ENCODE measurements around the gene NUTM2F. TPM values are rescaled to one million over a fixed set of nuclear protein-coding genes. Genes with fewer than 3 reads are reported as not detected.
"Not testable (repeated sequence)": the region's sequence is repeated elsewhere in the genome, so short reads cannot be mapped to it uniquely, and the experiment has no call there.

The NUTM2F gene
- total RNA-seq, 2 donors from 2014 or later, result not detected

- not testable (repeated sequence) for H3K4me3 ChIP-seq (ENCODE audit: low read length); H3K9me3 Mint-ChIP-seq; H3K4me3 Mint-ChIP-seq
Measured at GRCh38 chr9:94357158-94357557, 28.7 kb upstream of the NUTM2F start.

GRCh38 chr9:94351901-94352723 is 23.7 kb upstream of the NUTM2F start:
- peak; percentile 25 for TF ChIP-seq CTCF (conservative IDR thresholded peaks at IDR 0.05)
- WGBS, 2 experiments (ENCODE audit: insufficient coverage in 1 of 2, insufficient read length in 1 of 2), result 80% methylated on average over 1 of the region's 4 CpGs; no CpG with 5 or more reads in 1 of the 2 experiments

More at GRCh38 chr9:94357158-94357557, 28.7 kb upstream of the NUTM2F start:
- not testable (repeated sequence) for DNase-seq; H3K9ac ChIP-seq (ENCODE audit: extremely low read depth, low read length, poor library complexity, severe bottlenecking); H3K27me3 ChIP-seq (ENCODE audit: control insufficient read depth, insufficient read depth, low read length, poor library complexity, severe bottlenecking); H3K9me3 ChIP-seq (ENCODE audit: control insufficient read depth, low read length); H3K27ac ChIP-seq (ENCODE audit: low read depth, low read length); H3K4me1 ChIP-seq (ENCODE audit: control insufficient read depth, insufficient read depth, low read length); H3K27me3 Mint-ChIP-seq (ENCODE audit: insufficient read depth); H3K36me3 Mint-ChIP-seq (ENCODE audit: low read depth); H3K36me3 ChIP-seq (ENCODE audit: control insufficient read depth, insufficient read depth, low read length); H3K4me1 Mint-ChIP-seq; H3K27ac Mint-ChIP-seq
- no CpG with 5 or more reads among the region's 1 CpG for WGBS, 2 experiments (ENCODE audit: insufficient coverage in 1 of 2, insufficient read length in 1 of 2)

GRCh38 chr9:94348754-94349153 is 20.3 kb upstream of the NUTM2F start:
- no CpG with 5 or more reads among the region's 3 CpGs for WGBS, 2 experiments (ENCODE audit: insufficient coverage in 1 of 2, insufficient read length in 1 of 2)
- not testable (repeated sequence) for H3K36me3 ChIP-seq (ENCODE audit: control insufficient read depth, insufficient read depth, low read length); H3K27ac Mint-ChIP-seq; H3K27me3 Mint-ChIP-seq (ENCODE audit: insufficient read depth); H3K4me3 Mint-ChIP-seq; H3K27me3 ChIP-seq (ENCODE audit: control insufficient read depth, insufficient read depth, low read length, poor library complexity, severe bottlenecking); H3K9me3 ChIP-seq (ENCODE audit: control insufficient read depth, low read length); DNase-seq; H3K4me1 Mint-ChIP-seq; H3K4me1 ChIP-seq (ENCODE audit: control insufficient read depth, insufficient read depth, low read length); H3K9ac ChIP-seq (ENCODE audit: extremely low read depth, low read length, poor library complexity, severe bottlenecking); H3K36me3 Mint-ChIP-seq (ENCODE audit: low read depth); H3K9me3 Mint-ChIP-seq; H3K4me3 ChIP-seq (ENCODE audit: low read length); H3K27ac ChIP-seq (ENCODE audit: low read depth, low read length)

More at GRCh38 chr9:94351901-94352723, 23.7 kb upstream of the NUTM2F start:
- not testable (repeated sequence) for H3K4me3 ChIP-seq (ENCODE audit: low read length); H3K4me1 ChIP-seq (ENCODE audit: control insufficient read depth, insufficient read depth, low read length); H3K9me3 Mint-ChIP-seq; H3K27ac ChIP-seq (ENCODE audit: low read depth, low read length); H3K27ac Mint-ChIP-seq; H3K9me3 ChIP-seq (ENCODE audit: control insufficient read depth, low read length); H3K27me3 ChIP-seq (ENCODE audit: control insufficient read depth, insufficient read depth, low read length, poor library complexity, severe bottlenecking); H3K9ac ChIP-seq (ENCODE audit: extremely low read depth, low read length, poor library complexity, severe bottlenecking); H3K36me3 ChIP-seq (ENCODE audit: control insufficient read depth, insufficient read depth, low read length); H3K36me3 Mint-ChIP-seq (ENCODE audit: low read depth); DNase-seq; H3K27me3 Mint-ChIP-seq (ENCODE audit: insufficient read depth); H3K4me1 Mint-ChIP-seq; H3K4me3 Mint-ChIP-seq

GRCh38 chr9:94347451-94347850 is 19.0 kb upstream of the NUTM2F start:
- not testable (repeated sequence) for H3K9ac ChIP-seq (ENCODE audit: extremely low read depth, low read length, poor library complexity, severe bottlenecking); H3K27me3 ChIP-seq (ENCODE audit: control insufficient read depth, insufficient read depth, low read length, poor library complexity, severe bottlenecking); H3K9me3 ChIP-seq (ENCODE audit: control insufficient read depth, low read length); H3K4me1 Mint-ChIP-seq; H3K27ac ChIP-seq (ENCODE audit: low read depth, low read length); H3K9me3 Mint-ChIP-seq; H3K36me3 ChIP-seq (ENCODE audit: control insufficient read depth, insufficient read depth, low read length); H3K4me3 ChIP-seq (ENCODE audit: low read length); H3K4me1 ChIP-seq (ENCODE audit: control insufficient read depth, insufficient read depth, low read length); H3K36me3 Mint-ChIP-seq (ENCODE audit: low read depth); H3K27ac Mint-ChIP-seq; H3K27me3 Mint-ChIP-seq (ENCODE audit: insufficient read depth); H3K4me3 Mint-ChIP-seq; DNase-seq
- 94 to 100% methylated on average over 2 to 16 of the region's 16 CpGs for WGBS, 2 experiments (ENCODE audit: insufficient coverage in 1 of 2, insufficient read length in 1 of 2)

- not testable (repeated sequence) for H3K36me3 ChIP-seq (ENCODE audit: control insufficient read depth, insufficient read depth, low read length); H3K4me3 Mint-ChIP-seq; H3K27me3 Mint-ChIP-seq (ENCODE audit: insufficient read depth); H3K36me3 Mint-ChIP-seq (ENCODE audit: low read depth); H3K9me3 Mint-ChIP-seq; H3K4me1 ChIP-seq (ENCODE audit: control insufficient read depth, insufficient read depth, low read length); H3K27me3 ChIP-seq (ENCODE audit: control insufficient read depth, insufficient read depth, low read length, poor library complexity, severe bottlenecking); H3K27ac Mint-ChIP-seq; H3K9me3 ChIP-seq (ENCODE audit: control insufficient read depth, low read length); DNase-seq; H3K27ac ChIP-seq (ENCODE audit: low read depth, low read length); H3K9ac ChIP-seq (ENCODE audit: extremely low read depth, low read length, poor library complexity, severe bottlenecking); H3K4me1 Mint-ChIP-seq; H3K4me3 ChIP-seq (ENCODE audit: low read length)
- 100% methylated on average over 1 of the region's 2 CpGs; no CpG with 5 or more reads in 1 of the 2 experiments for WGBS, 2 experiments (ENCODE audit: insufficient coverage in 1 of 2, insufficient read length in 1 of 2)
Measured at GRCh38 chr9:94341703-94342102, 13.3 kb upstream of the NUTM2F start.

- 96 to 100% methylated on average over 2 of the region's 6 CpGs for WGBS, 2 experiments (ENCODE audit: insufficient coverage in 1 of 2, insufficient read length in 1 of 2)
- H3K9ac ChIP-seq (ENCODE audit: extremely low read depth, low read length, poor library complexity, severe bottlenecking); H3K4me3 ChIP-seq (ENCODE audit: low read length); H3K27ac ChIP-seq (ENCODE audit: low read depth, low read length); H3K4me1 ChIP-seq (ENCODE audit: control insufficient read depth, insufficient read depth, low read length); H3K4me3 Mint-ChIP-seq; H3K9me3 Mint-ChIP-seq; H3K4me1 Mint-ChIP-seq; H3K27me3 Mint-ChIP-seq (ENCODE audit: insufficient read depth); DNase-seq; H3K36me3 ChIP-seq (ENCODE audit: control insufficient read depth, insufficient read depth, low read length); H3K9me3 ChIP-seq (ENCODE audit: control insufficient read depth, low read length); H3K27me3 ChIP-seq (ENCODE audit: control insufficient read depth, insufficient read depth, low read length, poor library complexity, severe bottlenecking); H3K36me3 Mint-ChIP-seq (ENCODE audit: low read depth); H3K27ac Mint-ChIP-seq: not testable (repeated sequence)
Measured at GRCh38 chr9:94340750-94341149, 12.3 kb upstream of the NUTM2F start.
